Nephron progenitor cell (in vitro differentiated cells): ENCODE results near the gene KCNAB1.

Source experiments
- DNase-seq: peaks from one replicate; pipeline ENCODE4 v3.0.0; 2021
- H3K27ac Mint-ChIP-seq: 2 replicates; pipeline ENCODE4 v1.8.0; 2021; ENCODE audit warnings: mild to moderate bottlenecking, moderate library complexity, mixed read lengths
- H3K27me3 Mint-ChIP-seq: 2 replicates; pipeline ENCODE4 v1.8.0; 2021; ENCODE audit warnings: mild to moderate bottlenecking, low read depth, mixed read lengths; ENCODE audit not compliant: poor library complexity
- H3K36me3 Mint-ChIP-seq: 2 replicates; pipeline ENCODE4 v1.8.0; 2021; ENCODE audit warnings: low read depth, mixed read lengths
- H3K4me1 Mint-ChIP-seq: 2 replicates; pipeline ENCODE4 v1.8.0; 2021; ENCODE audit warnings: mixed read lengths
- H3K4me3 Mint-ChIP-seq: 2 replicates; pipeline ENCODE4 v1.8.0; 2021; ENCODE audit warnings: mild to moderate bottlenecking, moderate library complexity, mixed read lengths
- H3K9me3 Mint-ChIP-seq: 2 replicates; pipeline ENCODE4 v1.8.0; 2021; ENCODE audit warnings: mild to moderate bottlenecking, moderate library complexity, mixed read lengths
- CTCF ChIP-seq: fragments of 200-600 bp; sonication (generic); IDR thresholded peaks from 2 replicates; pipeline ENCODE4 v1.5.0; 2021; ENCODE audit warnings: antibody characterized with exemption

The KCNAB1 gene

GRCh38 chr3:156507285-156507684 is 386.9 kb downstream of the KCNAB1 start:
- no peaks in the 10 kb centered on the region for H3K36me3 Mint-ChIP-seq
- no peak for TF ChIP-seq CTCF

GRCh38 chr3:156509189-156510174 is 389.1 kb downstream of the KCNAB1 start:
- Mint-ChIP-seq H3K4me1 (no peaks in the 10 kb centered on the region), H3K27ac (no peak overlapping the region), H3K27me3 (peaks cover 9% of the 10 kb centered on the region), H3K36me3 (no peaks in the 10 kb centered on the region), H3K4me3 (no peak overlapping the region), H3K9me3 (no peaks in the 10 kb centered on the region)
- peak; percentile 74 for TF ChIP-seq CTCF
- peak; percentile 18 for DNase-seq

More at GRCh38 chr3:156507285-156507684, 386.9 kb downstream of the KCNAB1 start:
- Mint-ChIP-seq H3K9me3 (no peaks in the 10 kb centered on the region), H3K4me1 (no peaks in the 10 kb centered on the region), H3K27me3 (peaks cover 19% of the 10 kb centered on the region), H3K27ac (no peak overlapping the region), H3K4me3 (no peak overlapping the region)
- DNase-seq: no peak

GRCh38 chr3:156511987-156512677 is 391.8 kb downstream of the KCNAB1 start:
- Mint-ChIP-seq H3K27ac (no peak overlapping the region), H3K36me3 (no peaks in the 10 kb centered on the region), H3K4me3 (no peak overlapping the region), H3K27me3 (peaks cover 10% of the 10 kb centered on the region), H3K9me3 (no peaks in the 10 kb centered on the region), H3K4me1 (no peaks in the 10 kb centered on the region)
- DNase-seq: no peak
- no peak for TF ChIP-seq CTCF

GRCh38 chr3:156513619-156514018 is 393.2 kb downstream of the KCNAB1 start:
- Mint-ChIP-seq H3K27me3 (peaks cover 17% of the 10 kb centered on the region), H3K9me3 (no peaks in the 10 kb centered on the region), H3K4me3 (no peak overlapping the region), H3K27ac (no peak overlapping the region), H3K36me3 (no peaks in the 10 kb centered on the region), H3K4me1 (no peaks in the 10 kb centered on the region)
- no peak for TF ChIP-seq CTCF
- no peak for DNase-seq

- Mint-ChIP-seq H3K4me3 (no peak overlapping the region), H3K27me3 (peaks cover 11% of the 10 kb centered on the region), H3K36me3 (no peaks in the 10 kb centered on the region), H3K4me1 (no peaks in the 10 kb centered on the region), H3K27ac (no peak overlapping the region), H3K9me3 (no peaks in the 10 kb centered on the region)
- DNase-seq: no peak
- TF ChIP-seq CTCF: no peak
Observed at GRCh38 chr3:156516284-156516683, 395.9 kb downstream of the KCNAB1 start.
